CD4-positive, alpha-beta T cell treated with Interleukin-17A for 1 hour (primary cell): ENCODE results near the gene SCAF4.
"Not testable (repeated sequence)": the region's sequence is repeated elsewhere in the genome, so short reads cannot be mapped to it uniquely, and the experiment has no call there.

Source experiments
- DNase-seq: peaks from one replicate; pipeline ENCODE4 v3.0.0-alpha.2; 2020

Gene SCAF4

DNA sequence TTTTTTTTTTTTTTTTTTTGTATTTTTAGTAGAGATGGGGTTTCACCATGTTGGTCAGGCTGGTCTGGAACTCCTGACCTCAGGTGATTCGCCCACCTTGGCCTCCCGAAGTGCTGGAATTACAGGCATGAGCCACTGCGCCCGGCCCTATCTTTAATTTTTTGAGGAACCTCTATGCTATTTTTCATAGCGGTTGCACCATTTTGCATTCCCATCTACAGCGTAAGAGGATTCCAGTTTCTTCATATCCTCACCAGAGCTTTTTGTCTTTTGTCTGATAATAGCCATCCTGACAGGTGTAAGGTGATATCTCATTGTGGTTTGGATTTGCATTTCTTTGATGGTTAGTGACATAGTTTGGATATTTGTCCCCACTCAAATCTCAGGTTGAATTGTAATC, 100.0 kb downstream of the SCAF4 start:
- not testable (repeated sequence) for DNase-seq

DNA sequence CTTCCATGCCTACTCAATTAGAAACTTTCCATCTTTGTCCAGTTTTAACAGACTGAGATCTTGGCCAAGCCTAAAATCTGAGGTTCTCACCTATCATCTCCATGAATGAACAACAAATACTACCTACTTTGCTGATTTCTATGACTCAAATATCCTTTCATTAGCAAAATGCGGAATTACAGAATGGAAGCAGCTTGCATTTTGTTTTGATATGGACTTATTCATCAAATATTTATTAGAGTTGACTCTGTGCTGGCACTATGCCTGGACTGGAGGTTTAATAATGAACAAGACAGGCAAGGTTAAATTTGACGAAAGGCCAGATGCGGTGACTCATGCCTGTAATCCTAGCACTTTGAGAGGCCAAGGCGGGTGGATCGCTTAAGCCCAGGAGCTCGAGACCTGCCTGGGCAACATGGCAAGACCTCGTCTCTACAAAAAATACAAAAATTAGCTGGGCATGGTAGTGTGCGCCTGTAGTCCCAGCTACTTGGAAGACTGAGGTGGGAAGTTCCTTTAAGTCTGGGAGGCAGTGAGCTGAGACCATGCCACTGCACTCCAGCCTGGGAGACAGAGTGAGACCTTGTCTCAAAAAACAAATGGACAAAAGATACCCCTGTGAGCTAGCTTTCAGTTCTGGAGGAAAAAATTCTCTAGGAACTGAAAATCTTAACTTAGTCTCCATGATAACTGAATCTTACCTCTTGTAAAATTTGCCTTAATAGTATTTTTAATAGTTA, 101.8 kb downstream of the SCAF4 start:
- no peak for DNase-seq

DNA sequence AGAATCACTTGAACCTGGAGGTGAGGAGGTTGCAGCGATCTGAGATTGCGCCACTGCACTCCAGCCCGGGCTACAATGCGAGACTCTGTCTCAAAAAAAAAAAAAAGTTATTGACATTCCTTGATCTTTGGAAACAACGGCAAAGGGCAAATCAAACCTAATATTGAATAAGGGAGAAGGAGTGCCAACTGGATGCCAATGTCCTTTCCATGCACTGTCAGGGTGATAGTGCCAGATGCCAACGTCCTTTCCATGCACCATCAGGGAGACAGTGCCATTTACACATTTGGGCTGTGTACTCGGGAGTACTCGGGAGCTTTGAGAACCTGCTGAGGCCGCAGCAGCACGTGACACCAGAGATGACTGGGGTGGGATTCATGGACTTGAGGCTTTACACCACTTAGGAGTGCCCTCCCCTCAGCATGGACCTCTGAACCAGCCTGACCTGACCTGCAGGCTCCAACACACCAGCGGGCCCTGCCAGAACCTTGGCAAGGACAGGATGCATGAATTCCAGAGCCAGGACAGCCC, 106.9 kb downstream of the SCAF4 start:
- DNase-seq: no peak

DNA sequence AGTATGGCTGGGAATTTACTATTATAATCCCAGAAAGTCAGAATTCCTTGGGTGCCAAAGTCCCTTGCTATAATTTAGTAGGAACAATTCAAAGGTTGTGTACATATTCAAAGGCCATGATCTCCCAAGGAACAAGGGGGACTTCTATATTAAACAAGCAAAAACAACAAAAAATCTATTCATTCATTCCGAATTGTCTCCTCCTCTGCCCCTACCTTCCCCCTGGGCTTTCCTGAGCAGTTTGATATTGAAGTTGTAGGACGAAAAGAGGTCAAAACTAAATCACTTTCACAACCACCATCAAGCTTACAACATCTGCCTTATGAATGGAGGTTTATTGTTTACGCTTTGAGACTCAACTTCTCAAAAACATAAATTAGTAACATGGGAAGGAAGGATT, 107.7 kb downstream of the SCAF4 start:
- no peak for DNase-seq

DNA sequence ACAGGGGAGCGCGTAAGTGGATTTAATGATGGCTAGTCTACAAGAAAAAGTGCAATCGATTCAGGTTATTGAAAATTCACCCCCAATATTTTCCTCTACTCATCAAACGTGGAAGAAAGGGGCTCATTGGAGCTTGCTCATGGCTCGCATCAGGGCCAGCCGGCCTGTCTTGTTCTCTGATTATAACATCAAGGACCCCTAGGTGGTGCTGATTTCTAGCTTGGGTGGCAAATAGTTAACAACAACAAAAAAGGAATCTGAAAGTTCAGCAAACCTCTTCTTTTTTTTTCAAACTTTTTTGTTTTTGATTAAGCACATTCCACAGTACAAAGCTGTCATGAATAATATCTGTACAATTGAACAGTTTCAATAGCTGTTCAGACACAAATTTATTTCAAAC, 108.3 kb downstream of the SCAF4 start:
- no peak for DNase-seq

DNA sequence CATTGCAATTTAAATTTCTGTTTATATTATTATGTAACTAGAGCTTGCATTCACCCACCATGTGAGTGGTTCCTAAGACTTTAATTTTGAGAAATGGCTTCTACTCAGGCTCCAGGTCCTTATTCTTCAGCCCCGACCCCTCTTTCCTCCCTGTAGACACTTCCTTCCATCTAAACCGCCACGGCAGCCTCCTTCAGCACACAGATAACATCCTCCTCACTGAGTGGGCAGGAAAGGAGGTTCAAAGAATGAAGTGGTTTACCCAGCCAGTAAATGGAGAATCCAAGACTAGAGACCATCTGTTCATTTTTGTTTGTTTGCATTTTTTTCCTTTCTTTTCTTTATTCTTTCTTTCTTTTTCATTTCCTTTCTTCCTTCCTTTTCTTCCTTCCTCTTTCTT, 109.5 kb downstream of the SCAF4 start:
- no peak for DNase-seq
